Effector CD8-positive, alpha-beta T cell (primary cell): ENCODE measurements around the gene PCMT1.

Source experiments
- DNase-seq: peaks from one replicate; lab custom pipeline; 2025; lab: John Stamatoyannopoulos, UW

Gene PCMT1

DNA sequence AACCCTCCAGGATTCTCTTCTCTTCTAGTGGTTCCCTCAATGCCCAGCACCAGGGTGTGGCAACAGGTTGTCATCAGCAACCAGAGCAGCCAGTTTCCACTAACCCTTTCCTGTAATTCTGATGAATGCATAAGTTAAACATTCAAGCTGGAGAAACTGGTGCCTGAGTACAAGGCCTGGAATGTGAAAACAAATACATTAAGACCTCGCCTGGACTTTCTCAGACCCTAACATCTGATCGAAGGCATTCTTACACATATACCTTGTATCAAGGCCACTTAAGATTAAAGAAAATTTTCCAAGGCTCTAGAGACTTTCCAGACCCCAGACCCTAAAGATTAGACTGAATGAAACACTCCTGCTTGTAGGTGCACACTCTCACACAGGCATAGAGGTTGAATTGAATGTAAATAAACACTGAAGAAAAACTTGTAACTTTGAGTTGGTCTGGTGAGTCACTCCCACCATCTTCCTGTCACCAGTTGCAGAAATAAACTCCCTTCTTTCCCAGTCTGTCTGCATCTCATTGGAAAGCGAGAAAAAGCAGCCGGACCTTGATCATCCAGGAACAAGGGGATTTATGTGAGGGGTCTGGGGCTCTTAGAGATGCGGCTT is 105.6 kb downstream of the PCMT1 start:
- no peak for DNase-seq

DNA sequence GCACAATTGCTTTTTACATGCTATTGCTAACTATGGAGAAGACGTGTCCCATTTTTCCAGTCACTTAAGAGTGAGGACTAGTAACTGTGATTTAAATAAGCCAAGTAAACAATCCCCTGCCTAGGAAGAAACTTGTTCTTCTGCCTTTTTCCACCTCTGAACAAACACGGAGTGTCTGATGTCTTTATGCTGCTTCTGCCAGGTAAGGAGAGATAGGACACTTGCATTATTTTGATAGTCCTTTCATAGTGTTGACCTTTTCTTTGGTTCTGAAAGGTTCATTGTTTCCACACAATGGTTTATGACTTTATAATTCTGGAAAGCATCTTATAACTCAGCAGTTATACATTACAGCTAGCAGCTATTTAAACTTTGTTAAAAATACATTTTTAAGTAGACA is 106.2 kb downstream of the PCMT1 start:
- DNase-seq: no peak

DNA sequence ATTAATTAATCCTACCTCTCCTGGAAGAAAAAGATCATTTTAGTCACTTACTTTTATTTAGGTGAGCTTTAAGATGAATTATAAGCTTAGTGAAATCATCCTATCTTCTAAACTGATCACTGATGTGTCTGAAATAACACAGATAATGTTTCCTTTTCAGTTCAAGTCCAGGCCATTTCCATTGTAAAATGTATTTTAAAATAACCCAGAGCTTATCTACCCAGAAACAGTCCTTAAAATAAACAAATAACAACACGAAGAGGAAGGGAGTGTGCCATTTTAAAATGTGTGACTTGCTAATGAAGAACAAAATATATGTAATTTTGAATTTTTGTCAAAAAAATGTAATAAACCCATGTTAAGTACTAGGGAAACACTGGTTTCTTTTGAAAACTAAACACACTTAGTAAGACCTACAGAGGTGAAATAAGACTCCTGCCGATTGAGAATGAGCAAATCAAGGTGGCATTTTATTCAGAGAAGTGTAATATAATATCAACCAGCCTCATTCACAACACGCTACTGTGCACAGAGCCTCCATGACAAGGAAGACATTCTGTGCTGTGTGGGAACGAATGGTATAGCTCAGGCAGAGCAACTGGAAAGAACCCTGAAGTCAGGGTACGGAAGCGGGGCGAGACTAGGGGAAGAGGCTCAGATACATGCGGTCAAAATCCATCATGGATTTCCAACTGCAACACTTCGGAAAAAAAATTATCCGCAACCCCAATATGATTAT is 106.9 kb downstream of the PCMT1 start:
- no peak for DNase-seq

DNA sequence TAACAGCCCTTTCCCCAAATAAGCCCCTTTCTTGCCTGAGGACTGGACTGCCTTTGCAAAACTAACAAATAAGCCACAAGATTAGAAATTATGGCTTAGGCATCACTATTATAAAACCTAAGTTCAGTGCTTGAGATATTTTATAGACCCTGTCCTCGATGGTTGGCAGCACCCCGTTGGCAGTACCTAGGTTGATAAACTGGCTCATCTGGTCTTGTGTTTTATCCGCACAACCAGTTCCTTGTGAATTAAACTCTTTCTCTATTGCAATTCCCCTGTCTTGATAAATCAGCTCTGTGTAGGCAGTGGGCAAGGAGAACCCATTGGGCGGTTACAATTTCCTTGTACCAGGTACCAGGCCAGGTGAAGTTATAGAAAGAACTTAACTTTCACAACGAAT is 108.0 kb downstream of the PCMT1 start:
- no peak for DNase-seq

DNA sequence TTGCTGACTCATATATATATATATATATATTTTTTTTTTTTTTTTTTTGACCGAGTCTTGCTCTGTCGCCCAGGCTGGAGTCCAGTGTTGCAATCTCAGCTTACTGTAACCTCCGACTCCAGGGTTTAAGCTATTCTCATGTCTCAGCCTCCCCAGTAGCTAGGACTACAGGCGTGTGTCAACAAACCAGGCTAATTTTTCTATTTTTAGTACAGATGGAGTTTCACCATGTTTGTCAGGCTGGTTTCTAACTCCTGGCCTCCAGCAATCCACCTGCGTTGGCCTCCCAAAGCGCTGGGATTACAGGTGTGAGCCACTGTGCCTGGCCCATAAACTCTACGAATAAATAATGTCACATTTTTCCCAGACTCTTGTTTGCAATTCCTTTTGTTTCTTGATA is 109.8 kb downstream of the PCMT1 start:
- no peak for DNase-seq

DNA sequence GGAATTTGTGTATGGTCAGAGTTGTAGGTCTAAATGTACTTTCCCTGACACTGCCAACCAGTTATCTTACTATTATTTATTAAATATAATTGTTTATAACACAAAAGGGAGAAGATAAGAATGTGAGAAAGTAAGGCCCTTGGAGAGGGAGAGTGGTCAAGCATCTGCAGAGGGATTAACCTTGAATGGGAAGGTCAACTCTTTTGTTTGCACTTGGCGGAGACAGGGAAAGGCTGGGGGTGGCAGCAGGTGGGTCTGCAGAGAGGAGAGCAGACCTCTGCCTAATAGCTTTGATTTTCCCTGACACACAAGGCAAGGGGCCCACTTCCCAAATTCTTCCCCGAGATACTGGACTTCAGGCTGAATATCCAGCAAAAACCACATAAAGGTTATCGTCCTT is 110.4 kb downstream of the PCMT1 start:
- no peak for DNase-seq

DNA sequence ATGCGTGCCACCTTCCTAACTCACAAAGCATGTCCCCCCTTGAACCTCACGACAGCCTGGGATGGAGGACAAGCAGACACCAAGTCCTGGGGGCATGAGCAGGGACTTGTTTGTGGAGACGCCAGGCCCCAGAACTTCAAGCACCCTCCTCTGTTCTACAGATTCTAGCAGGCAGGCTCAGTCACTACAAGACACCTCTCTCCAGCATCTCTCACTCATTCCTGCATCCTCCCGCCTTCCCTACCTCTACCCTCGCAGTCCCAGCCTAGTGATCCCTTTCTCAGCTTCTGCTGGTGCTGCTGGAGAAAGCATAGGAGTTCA is 110.9 kb downstream of the PCMT1 start:
- DNase-seq: no peak
